NB4 (cell line): Measurements from ENCODE around the gene SLC4A7.

Experiments used
- CTCF ChIP-seq: IDR thresholded peaks from one replicate; pipeline ENCODE4 v1.5.1; 2012; ENCODE audit warnings: low read depth, low read length
- POLR2A ChIP-seq: IDR thresholded peaks from 2 replicates; pipeline ENCODE4 v1.6.1; 2011; ENCODE audit warnings: mild to moderate bottlenecking; ENCODE audit not compliant: insufficient read length; ENCODE audit errors: extremely low read depth

- TF ChIP-seq CTCF (no peak), POLR2A (no peak)
These were observed 48.5 kb upstream of the SLC4A7 start for GRCh38 chr3:27532426-27533260.
